GM12878 (cell line): Measurements from ENCODE around the gene CDK5RAP1. TPM values are rescaled to one million over a fixed set of nuclear protein-coding genes. Genes with fewer than 3 reads are reported as not detected.

Source experiments
- ATAC-seq: fragments of 200-7000 bp; cut with Tn5 transposase; 3 replicates; pipeline ENCODE4 v1.9.1; 2020; ENCODE audit warnings: mild to moderate bottlenecking, moderate library complexity
- BruUV-seq: library from RNA; stranded (reverse); fragments of 400-500 nt; replicated peaks from 2 replicates; lab custom pipeline; 2021; lab: Mats Ljungman, UMichigan
- CTCF ChIA-PET: fragments of 300-600 bp; sonication (Branson Sonifier 250); formaldehyde crosslinking; extraction: SDS; loops from one replicate; lab custom pipeline; 2021; ENCODE audit warnings: inconsistent platforms; lab: Yijun Ruan, JAX
- POLR2A ChIA-PET: fragments of 350-600 bp; formaldehyde crosslinking; extraction: SDS; loops from one replicate; lab custom pipeline; 2021; ENCODE audit warnings: inconsistent platforms; lab: Charles Lee
- RAD21 ChIA-PET: fragments of 300-600 bp; sonication (Branson Sonifier 250); formaldehyde crosslinking; loops from one replicate; lab custom pipeline; 2023; ENCODE audit warnings: antibody characterized with exemption; ENCODE audit not compliant: unreplicated experiment; lab: Charles Lee
- SMC1A ChIA-PET: fragments of 300-600 bp; sonication (Branson Sonifier 250); formaldehyde crosslinking; loops from one replicate; lab custom pipeline; 2023; ENCODE audit not compliant: unreplicated experiment, uncharacterized antibody; lab: Charles Lee
- DNase-seq: peaks from one replicate; pipeline ENCODE4 v3.0.0-alpha.2; 2011; ENCODE audit warnings: low read depth, low spot score
- FAIRE-seq: peaks from 3 replicates; lab custom pipeline; 2011; peaks lifted over from hg19 to GRCh38; lab: Jason Lieb, UNC
- H2AFZ ChIP-seq: 2 replicates; pipeline ENCODE4 v1.6.0; 2011; ENCODE audit warnings: low read depth, low read length, control low read depth; ENCODE audit not compliant: control insufficient read depth
- H3K27ac ChIP-seq: 2 replicates; pipeline ENCODE4 v1.5.1; 2011; ENCODE audit warnings: control low read depth; ENCODE audit not compliant: control insufficient read depth, insufficient read depth
- H3K27me3 ChIP-seq, 2 experiments: replicated peaks in 1 of 2; 2 replicates each; pipeline versions ENCODE4 v1.6.0 to v1.6.1; 2011; ENCODE audit warnings: low read length in 1 of 2; ENCODE audit not compliant: control insufficient read depth in 2 of 2, insufficient read depth in 2 of 2
- H3K36me3 ChIP-seq, 2 experiments: 2 replicates each; pipeline ENCODE4 v1.5.1; 2011; ENCODE audit warnings: low read length in 1 of 2; ENCODE audit not compliant: control insufficient read depth in 2 of 2, insufficient read depth in 2 of 2
- H3K4me1 ChIP-seq: 2 replicates; pipeline ENCODE4 v1.6.1; 2011; ENCODE audit warnings: mild to moderate bottlenecking, low read length, moderate library complexity, mixed read lengths; ENCODE audit not compliant: control insufficient read depth, insufficient read depth
- H3K4me2 ChIP-seq: 2 replicates; pipeline ENCODE4 v1.6.0; 2011; ENCODE audit warnings: control low read depth; ENCODE audit not compliant: control insufficient read depth, insufficient read depth
- H3K4me3 ChIP-seq: fragments of 200-600 bp; sonication (generic); 2 replicates; pipeline ENCODE4 v1.5.1; 2016
- H3K79me2 ChIP-seq: 2 replicates; pipeline ENCODE4 v1.6.0; 2011; ENCODE audit warnings: low read length; ENCODE audit not compliant: control insufficient read depth, insufficient read depth
- H3K9ac ChIP-seq: 2 replicates; pipeline ENCODE4 v1.8.0; 2011; ENCODE audit warnings: low read length, control low read depth, mixed read lengths; ENCODE audit not compliant: control insufficient read depth, insufficient read depth
- H3K9me3 ChIP-seq: replicated peaks from 3 replicates; pipeline ENCODE4 v1.5.1; 2011; ENCODE audit warnings: mild to moderate bottlenecking, low read length; ENCODE audit not compliant: control insufficient read depth, insufficient read depth
- H4K20me1 ChIP-seq: 2 replicates; pipeline ENCODE4 v1.6.0; 2011; ENCODE audit not compliant: control insufficient read depth, insufficient read depth
- BCL3 ChIP-seq: IDR thresholded peaks from 2 replicates; pipeline ENCODE4 v1.6.1; 2011; ENCODE audit warnings: borderline replicate concordance, low read depth, mild to moderate bottlenecking, moderate library complexity, low read length; ENCODE audit not compliant: insufficient read depth, poor library complexity, severe bottlenecking
- IKZF2 ChIP-seq, 2 experiments: fragments of 450-650 bp; IDR thresholded peaks; 2 replicates each; pipeline ENCODE4 v1.6.1; 2017; ENCODE audit warnings: mild to moderate bottlenecking in 2 of 2, moderate library complexity in 2 of 2
- IRF5 ChIP-seq: fragments of 450-650 bp; IDR thresholded peaks from 2 replicates; pipeline ENCODE4 v1.6.1; 2017; ENCODE audit warnings: borderline replicate concordance
- NFYB ChIP-seq: IDR thresholded peaks from 2 replicates; pipeline ENCODE4 v1.6.1; 2011; ENCODE audit warnings: low read depth, mild to moderate bottlenecking, low read length, improper control_type of control experiment, moderate library complexity; ENCODE audit not compliant: insufficient read depth
- PBX3 ChIP-seq: IDR thresholded peaks from 2 replicates; pipeline ENCODE4 v1.6.1; 2011; ENCODE audit warnings: mild to moderate bottlenecking, low read depth, low read length, moderate library complexity; ENCODE audit not compliant: insufficient replicate concordance
- RAD21 ChIP-seq: IDR thresholded peaks from 2 replicates; pipeline ENCODE4 v1.6.1; 2011; ENCODE audit warnings: mild to moderate bottlenecking, low read depth, low read length, moderate library complexity; ENCODE audit not compliant: insufficient read depth
- STAT3 ChIP-seq: IDR thresholded peaks from 2 replicates; pipeline ENCODE4 v1.6.1; 2011; ENCODE audit warnings: low read depth, low read length, improper control_type of control experiment
- ZBTB40 ChIP-seq: fragments of 450-650 bp; IDR thresholded peaks from 2 replicates; pipeline ENCODE4 v1.6.1; 2016; ENCODE audit warnings: mild to moderate bottlenecking, moderate library complexity, borderline replicate concordance
- WGBS: methylation state at CpG from one replicate; pipeline ENCODE4 v1.1.6; 2016; ENCODE audit warnings: low lambda C conversion rate; ENCODE audit not compliant: insufficient replicate concordance, insufficient coverage; ENCODE audit errors: missing lambda C conversion rate; 5-methylcytosine and 5-hydroxymethylcytosine counted together
- in situ Hi-C: fragments of 300-500 bp; cut with MboI; formaldehyde crosslinking; loops from 9 replicates; pipeline ENCODE4 v1.14.3; 2018; ENCODE audit warnings: mixed read lengths
- intact Hi-C: fragments of 100-400 bp; cut with micrococcal nuclease; formaldehyde crosslinking; loops from one replicate; pipeline ENCODE4 v1.14.2; 2022; ENCODE audit not compliant: unreplicated experiment
- polyA plus RNA-seq, 11 experiments: library from polyadenylated mRNA; depleted of rRNA in 4 of 11; unstranded in 6 of 11; stranded (reverse) in 5 of 11; fragments of >200 nt; fragmentation: Nextera tagmentation in 4 of 11; fragmentation: Illumina TruSeq in 1 of 11; extraction: Ambion mirVana in 4 of 11; extraction: Trizol in 1 of 11; gene quantifications; 1 replicate in 1 of 11; 2 replicates in 10 of 11; pipeline versions ENCODE4 v1.2.1 to v1.2.3, GENCODE V29; 2011 to 2016; ENCODE audit warnings: inconsistent platforms in 2 of 11, missing spikeins in 2 of 11, low read depth in 1 of 11
- total RNA-seq, 4 experiments: library from RNA; depleted of rRNA in 3 of 4; stranded (reverse); fragments of >200 nt in 3 of 4; fragmentation: Illumina TruSeq in 1 of 4; extraction: Trizol in 1 of 4; gene quantifications; 2 replicates each; pipeline versions ENCODE4 v1.2.1 to v1.2.3, GENCODE V29; 2013 to 2021

Gene CDK5RAP1
- total and polyA plus RNA-seq, 10 of the 15 experiments (the other 5 are each of a cell fraction or from before 2014, with no cell fraction given): 30.4 to 67.6 (median 38.8) TPM

- TF ChIP-seq ZBTB40: no peak
- no peak for TF ChIP-seq IKZF2 (IDR thresholded peaks at IDR 0.05)
- no peak for TF ChIP-seq STAT3
- TF ChIP-seq, all 136 proteins: peak for 0
These were observed 90.9 kb downstream of the CDK5RAP1 start (continued) for GRCh38 chr20:33310327-33310899.

GRCh38 chr20:33309631-33310030 is 91.7 kb downstream of the CDK5RAP1 start:
- POLR2A ChIA-PET: interaction anchor here (0.5 kb wide), 1 partner anchor 188 kb away, joined by 5 read pairs; no protein-coding TSS in a partner anchor
- TF ChIP-seq NFYB (no peak), BCL3 (no peak), IRF5 (no peak), PBX3 (no peak), RAD21 (no peak)

More at GRCh38 chr20:33309631-33310030, 91.7 kb downstream of the CDK5RAP1 start:
- 30% methylated on average over 2 of the region's 2 CpGs for WGBS
- Histone ChIP-seq H3K4me1 (no peaks in the 10 kb centered on the region), H3K27ac (no peak overlapping the region), H3K4me3 (no peak overlapping the region), H3K36me3 (no peaks in the 10 kb centered on the region), H3K4me2 (no peak overlapping the region), H4K20me1 (no peaks in the 10 kb centered on the region), H3K9ac (no peak overlapping the region), H3K9me3 (no peaks in the 10 kb centered on the region), H3K27me3 (no peaks in the 10 kb centered on the region), H3K79me2 (no peaks in the 10 kb centered on the region), H2AFZ (no peak overlapping the region)
- ChIA-PET SMC1A (no interaction called here), CTCF (no interaction called here), RAD21 (no interaction called here)
- ATAC-seq: no peak
- FAIRE-seq: no peak
- BruUV-seq: no TSS peak
- in situ Hi-C loops: no loop called here
- no peak for DNase-seq
- intact Hi-C loops: no loop called here
